H1 (cell line): ENCODE measurements around the gene ACSM2B. TPM values are rescaled to one million over a fixed set of nuclear protein-coding genes. Genes with fewer than 3 reads are reported as not detected.

Experiments
- CTCF ChIA-PET: fragments of 300-600 bp; sonication (Branson Sonifier 250); formaldehyde crosslinking; loops from one replicate; lab custom pipeline; 2021; ENCODE audit not compliant: partially characterized antibody; lab: Charles Lee
- POLR2A ChIA-PET: fragments of 300-600 bp; sonication (Branson Sonifier 250); formaldehyde crosslinking; loops from one replicate; lab custom pipeline; 2021; ENCODE audit warnings: inconsistent platforms; ENCODE audit not compliant: partially characterized antibody; lab: Charles Lee
- DNase-seq, 2 experiments: peaks; one replicate each; pipeline versions ENCODE4 v3.0.0 to v3.0.0-alpha.2; 2010 to 2022; ENCODE audit warnings: low spot score in 2 of 2, low read depth in 1 of 2, mixed read lengths in 1 of 2
- FAIRE-seq: peaks from 2 replicates; lab custom pipeline; 2011; peaks lifted over from hg19 to GRCh38; lab: Jason Lieb, UNC
- H2AFZ ChIP-seq: 2 replicates; pipeline ENCODE4 v1.8.1; 2012; ENCODE audit warnings: low read length, inconsistent platforms
- H2AK5ac ChIP-seq: 2 replicates; pipeline ENCODE4 v1.6.1; 2013; ENCODE audit warnings: low read depth, low read length
- H2BK120ac ChIP-seq: replicated peaks from 2 replicates; pipeline ENCODE3; 2013; ENCODE audit warnings: low read depth, low read length, inconsistent platforms
- H2BK12ac ChIP-seq: 2 replicates; pipeline ENCODE4 v1.6.1; 2013; ENCODE audit warnings: low read depth, low read length
- H2BK15ac ChIP-seq: 2 replicates; pipeline ENCODE4 v1.6.1; 2013; ENCODE audit warnings: low read length
- H2BK20ac ChIP-seq: 2 replicates; pipeline ENCODE4 v1.6.1; 2013; ENCODE audit warnings: low read length
- H2BK5ac ChIP-seq: 2 replicates; pipeline ENCODE4 v1.6.1; 2013; ENCODE audit warnings: low read depth, low read length
- H3K14ac ChIP-seq: 2 replicates; pipeline ENCODE4 v1.6.1; 2013; ENCODE audit warnings: inconsistent platforms; ENCODE audit not compliant: insufficient read length
- H3K18ac ChIP-seq: 2 replicates; pipeline ENCODE4 v1.6.1; 2013; ENCODE audit warnings: low read length; ENCODE audit errors: extremely low read depth
- H3K23ac ChIP-seq: 2 replicates; pipeline ENCODE4 v1.6.1; 2013; ENCODE audit warnings: inconsistent platforms; ENCODE audit not compliant: insufficient read length
- H3K23me2 ChIP-seq: 2 replicates; pipeline ENCODE4 v1.6.1; 2013; ENCODE audit warnings: low read depth, low read length
- H3K27ac ChIP-seq: 2 replicates; pipeline ENCODE4 v1.6.1; 2011; ENCODE audit warnings: low read depth, low read length, inconsistent platforms
- H3K27me3 ChIP-seq, 4 experiments: replicated peaks in 1 of 4; 1 replicate in 1 of 4; 2 replicates in 3 of 4; pipeline versions ENCODE4 v1.6.1 to v1.8.1; 2011 to 2013; ENCODE audit warnings: low read length in 3 of 4, mild to moderate bottlenecking in 3 of 4, inconsistent platforms in 2 of 4, mixed read lengths in 2 of 4, moderate library complexity in 1 of 4; ENCODE audit not compliant: control insufficient read depth in 3 of 4, insufficient read depth in 3 of 4; ENCODE audit errors: extremely low read depth in 1 of 4
- H3K36me3 ChIP-seq, 4 experiments: 2 replicates each; pipeline versions ENCODE4 v1.6.1 to v1.8.1; 2011 to 2013; ENCODE audit warnings: mild to moderate bottlenecking in 4 of 4, low read length in 3 of 4, moderate library complexity in 2 of 4, control low read depth in 1 of 4, inconsistent platforms in 1 of 4; ENCODE audit not compliant: insufficient read depth in 4 of 4, control insufficient read depth in 2 of 4
- H3K4ac ChIP-seq: replicated peaks from 2 replicates; pipeline ENCODE3; 2013; ENCODE audit warnings: low read length, low read depth, mixed read lengths, inconsistent platforms; ENCODE audit not compliant: insufficient read length
- H3K4me1 ChIP-seq, 4 experiments: replicated peaks in 1 of 4; 1 replicate in 1 of 4; 2 replicates in 3 of 4; pipeline versions ENCODE4 v1.6.1 to v1.8.1; 2011 to 2013; ENCODE audit warnings: low read length in 3 of 4, inconsistent platforms in 2 of 4, mixed read lengths in 1 of 4; ENCODE audit not compliant: insufficient read depth in 4 of 4, control insufficient read depth in 3 of 4
- H3K4me2 ChIP-seq, 2 experiments: 2 replicates each; pipeline versions ENCODE4 v1.6.1 to v1.8.1; 2011 to 2013; ENCODE audit warnings: low read depth in 2 of 2, low read length in 2 of 2, control low read depth in 1 of 2, inconsistent platforms in 1 of 2, mild to moderate bottlenecking in 1 of 2; ENCODE audit not compliant: insufficient read depth in 1 of 2
- H3K4me3 ChIP-seq, 4 experiments: fragments of 200-600, 300-600 bp in 1 of 4; sonication (generic), shearing (Covaris generic), sonication (Bioruptor Twin) in 1 of 4; 2 replicates each; pipeline versions ENCODE4 v1.5.1 to v1.8.1; 2011 to 2016; ENCODE audit warnings: low read length in 4 of 4, low read depth in 3 of 4, control low read depth in 2 of 4, inconsistent platforms in 2 of 4, mild to moderate bottlenecking in 2 of 4, mixed read lengths in 1 of 4, moderate library complexity in 1 of 4; ENCODE audit not compliant: insufficient read depth in 2 of 4; ENCODE audit errors: extremely low read depth in 1 of 4
- H3K56ac ChIP-seq: replicated peaks from 2 replicates; pipeline ENCODE3; 2013; ENCODE audit warnings: low read depth, mild to moderate bottlenecking, mixed read lengths, low read length, inconsistent platforms; ENCODE audit not compliant: insufficient read length
- H3K79me1 ChIP-seq: 2 replicates; pipeline ENCODE4 v1.6.1; 2013; ENCODE audit warnings: low read depth, low read length, control low read depth
- H3K79me2 ChIP-seq, 2 experiments: 2 replicates each; pipeline versions ENCODE4 v1.6.1 to v1.8.1; 2012 to 2013; ENCODE audit warnings: low read length in 2 of 2, mild to moderate bottlenecking in 2 of 2, inconsistent platforms in 1 of 2; ENCODE audit not compliant: insufficient read depth in 2 of 2, control insufficient read depth in 1 of 2
- H3K9ac ChIP-seq, 4 experiments: replicated peaks in 1 of 4; 1 replicate in 1 of 4; 2 replicates in 3 of 4; pipeline versions ENCODE4 v1.6.1 to v1.8.1; 2011 to 2013; ENCODE audit warnings: low read depth in 3 of 4, low read length in 3 of 4, control low read depth in 2 of 4, mild to moderate bottlenecking in 2 of 4, moderate library complexity in 2 of 4, inconsistent platforms in 1 of 4; ENCODE audit errors: extremely low read depth in 1 of 4
- H3K9me3 ChIP-seq, 2 experiments: 2 replicates each; pipeline versions ENCODE4 v1.6.1 to v1.8.1; 2012 to 2013; ENCODE audit warnings: mild to moderate bottlenecking in 2 of 2, moderate library complexity in 2 of 2, control low read depth in 1 of 2, inconsistent platforms in 1 of 2, low read depth in 1 of 2, low read length in 1 of 2, mixed read lengths in 1 of 2; ENCODE audit not compliant: insufficient read depth in 2 of 2
- H4K20me1 ChIP-seq, 2 experiments: replicated peaks in 1 of 2; 2 replicates each; pipeline versions ENCODE3 to v1.8.1; 2011 to 2013; ENCODE audit warnings: inconsistent platforms in 2 of 2, low read length in 2 of 2, mild to moderate bottlenecking in 1 of 2; ENCODE audit not compliant: insufficient read depth in 2 of 2, control insufficient read depth in 1 of 2
- H4K5ac ChIP-seq: 2 replicates; pipeline ENCODE4 v1.6.1; 2013; ENCODE audit warnings: low read length, low read depth, mixed read lengths, inconsistent platforms; ENCODE audit not compliant: insufficient read length
- H4K8ac ChIP-seq: 2 replicates; pipeline ENCODE4 v1.8.0; 2013; ENCODE audit warnings: mild to moderate bottlenecking, moderate library complexity, low read length, inconsistent platforms; ENCODE audit not compliant: insufficient read depth; ENCODE audit errors: extremely low read depth
- H4K91ac ChIP-seq: replicated peaks from 2 replicates; pipeline ENCODE3; 2013; ENCODE audit warnings: low read length, mixed read lengths, inconsistent platforms; ENCODE audit not compliant: insufficient read length
- BRCA1 ChIP-seq: IDR thresholded peaks from 2 replicates; pipeline ENCODE4 v1.6.1; 2012; ENCODE audit warnings: low read depth, low read length, improper control_type of control experiment
- GABPA ChIP-seq: IDR thresholded peaks from 2 replicates; pipeline ENCODE4 v1.6.1; 2011; ENCODE audit warnings: mild to moderate bottlenecking, low read length, moderate library complexity, borderline replicate concordance; ENCODE audit not compliant: insufficient read depth
- SUZ12 ChIP-seq: fragments of 200-600 bp; sonication (generic); IDR thresholded peaks from 2 replicates; pipeline ENCODE4 v1.6.1; 2012; ENCODE audit warnings: mild to moderate bottlenecking, inconsistent platforms, low read length, moderate library complexity, mixed read lengths
- YY1 ChIP-seq: IDR thresholded peaks from 2 replicates; pipeline ENCODE4 v1.6.1; 2011; ENCODE audit warnings: low read depth, mild to moderate bottlenecking, low read length
- WGBS, 2 experiments: shearing (Covaris generic) in 1 of 2; methylation state at CpG; one replicate each; pipeline versions ENCODE4 v1.1.6 to v1.1.7; 2013 to 2015; ENCODE audit warnings: low lambda C conversion rate in 2 of 2, mixed read lengths in 2 of 2, inconsistent platforms in 1 of 2, low coverage in 1 of 2, missing lambda C conversion rate in 1 of 2; ENCODE audit not compliant: insufficient replicate concordance in 2 of 2, insufficient coverage in 1 of 2, insufficient read length in 1 of 2; ENCODE audit errors: extremely low coverage in 1 of 2, missing lambda C conversion rate in 1 of 2; 5-methylcytosine and 5-hydroxymethylcytosine counted together
- polyA plus RNA-seq, 7 experiments: library from polyadenylated mRNA; depleted of rRNA in 3 of 7; stranded (reverse) in 5 of 7; unstranded in 2 of 7; fragments of >200 nt in 5 of 7; fragments of 200-250 nt in 2 of 7; gene quantifications; 1 replicate in 5 of 7; 2 replicates in 1 of 7; 4 replicates in 1 of 7; pipeline versions ENCODE4 v1.2.1 to v1.2.3, GENCODE V29; 2011 to 2013; ENCODE audit warnings: missing spikeins in 2 of 7, mixed read lengths in 2 of 7
- total RNA-seq: library from RNA; stranded (reverse); fragmentation: NEBNext Ultra II Directional; extraction: Animal tissue kit (Norgen Biotek cat#: 25700); gene quantifications from 2 replicates; pipeline ENCODE4 v1.2.1, GENCODE V29; 2021

Gene ACSM2B
- total and polyA plus RNA-seq, 2 of the 8 experiments (the other 6 are each of a cell fraction or from before 2014, with no cell fraction given): not detected

DNA sequence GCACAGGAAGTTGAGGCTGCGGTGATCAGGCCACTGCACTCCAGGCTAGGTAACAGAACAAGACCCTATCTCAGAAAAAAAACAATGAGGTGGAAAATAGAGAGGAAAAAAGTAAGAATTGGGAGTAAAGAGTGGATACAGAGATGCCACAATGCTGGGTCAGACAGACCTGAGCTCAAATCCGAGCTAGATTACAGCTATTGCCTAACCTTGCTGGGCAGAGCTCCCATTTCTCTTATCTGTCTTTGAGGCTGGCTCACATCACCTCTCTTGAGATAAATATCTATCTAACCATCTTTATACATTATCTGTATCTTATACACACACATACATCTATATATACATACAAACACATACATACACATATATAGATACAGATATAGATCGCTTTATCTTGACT lies 59.0 kb downstream of the ACSM2B start:
- H2BK20ac ChIP-seq: no peak overlapping the region
- H3K56ac ChIP-seq: no peak overlapping the region
- H3K27ac ChIP-seq: no peak overlapping the region
- H3K27me3 ChIP-seq: no peaks in the 10 kb centered on the region
- H3K9me3 ChIP-seq: peaks cover 14 to 22% of the 10 kb centered on the region in 2 experiments; a peak in 3 of 4 replicates
- ChIA-PET CTCF (interaction anchor here (1.2 kb wide), 1 partner anchor 202 kb away, joined by 3 read pairs; no protein-coding TSS in a partner anchor), POLR2A (no interaction called here)
- no peak overlapping the region for H3K18ac ChIP-seq
- H3K79me1 ChIP-seq: no peaks in the 10 kb centered on the region
- H4K8ac ChIP-seq: no peak overlapping the region
- H3K23ac ChIP-seq: no peak overlapping the region
- no peak overlapping the region for H3K9ac ChIP-seq
- no peak overlapping the region for H2BK120ac ChIP-seq
- no peak overlapping the region for H3K4ac ChIP-seq
- no peak overlapping the region for H3K14ac ChIP-seq
- no peak overlapping the region for H2AK5ac ChIP-seq
- no peak for FAIRE-seq
- 88% methylated on average over 2 of the region's 3 CpGs; no CpG with 5 or more reads in 1 of the 2 experiments for WGBS, 2 experiments
- H2BK5ac ChIP-seq: no peak overlapping the region
- H3K23me2 ChIP-seq: no peaks in the 10 kb centered on the region
- no peak overlapping the region for H4K5ac ChIP-seq
- H3K79me2 ChIP-seq: no peaks in the 10 kb centered on the region
- H2BK12ac ChIP-seq: no peak overlapping the region
- no peaks in the 10 kb centered on the region for H4K20me1 ChIP-seq
- H2AFZ ChIP-seq: no peak overlapping the region
- H4K91ac ChIP-seq: no peak overlapping the region
- no peaks in the 10 kb centered on the region for H3K4me1 ChIP-seq
- H3K4me2 ChIP-seq: no peak overlapping the region
- TF ChIP-seq SUZ12: no peak
- TF ChIP-seq YY1: no peak
- TF ChIP-seq GABPA: no peak
- no peak for TF ChIP-seq BRCA1
- TF ChIP-seq, all 59 proteins: peak for 0
- Histone ChIP-seq H3K4me3 (no peak overlapping the region), H2BK15ac (no peak overlapping the region), H3K36me3 (no peaks in the 10 kb centered on the region)
- DNase-seq: no peak
